GM18517 (cell line): ENCODE results near the gene TUBB2A.
"Not testable (repeated sequence)": the region's sequence is repeated elsewhere in the genome, so short reads cannot be mapped to it uniquely, and the experiment has no call there.

Source experiments
- ATAC-seq: cut with Tn5 transposase; IDR thresholded peaks from one replicate; pipeline ENCODE4 v1.9.1; 2021; ENCODE audit warnings: mild to moderate bottlenecking, moderate library complexity; ENCODE audit not compliant: unreplicated experiment

TUBB2A gene

DNA sequence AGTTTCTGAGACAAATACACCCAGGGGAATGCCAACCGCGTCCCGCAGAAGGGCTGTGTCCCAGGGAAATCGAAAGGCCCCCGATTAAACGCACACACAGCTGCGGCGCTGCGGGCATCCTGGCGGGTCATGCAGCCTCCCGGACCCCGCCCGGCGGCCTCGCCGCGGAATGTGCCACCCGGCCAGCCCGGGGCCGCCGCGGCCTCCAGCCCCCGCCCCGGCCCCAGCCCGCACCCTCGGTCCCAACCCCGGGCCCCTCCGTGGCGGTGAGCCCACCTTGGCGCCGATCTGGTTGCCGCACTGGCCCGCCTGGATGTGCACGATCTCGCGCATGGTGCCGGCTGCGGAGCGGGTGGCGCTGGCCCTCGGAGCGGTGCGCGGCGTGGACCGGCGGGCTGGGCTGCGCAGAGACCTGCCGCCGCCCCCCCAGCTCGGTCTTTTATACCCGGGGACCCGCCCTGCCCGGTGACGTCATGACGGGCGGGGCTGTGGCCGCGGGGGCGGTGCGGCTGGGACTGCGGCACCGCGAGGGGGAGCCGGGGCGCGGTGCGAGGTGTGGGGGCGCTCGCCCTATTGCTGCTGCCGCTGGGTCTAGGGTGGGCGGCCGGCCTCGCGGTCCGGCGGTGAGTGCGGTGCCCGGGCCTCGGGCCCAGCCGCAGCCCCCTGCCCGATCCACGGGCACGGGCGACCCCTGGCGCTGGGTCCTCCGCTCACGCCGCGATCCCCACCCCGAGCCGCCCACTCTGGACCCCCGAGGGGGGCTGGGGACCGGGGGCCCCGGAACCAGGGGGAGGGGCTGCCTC lies at the start of gene TUBB2A:
TUBB2A (minus strand) TSS at position 414 of the 803 bp plus-strand sequence; CDS start at position 333, 81 bp downstream.
- no peak for ATAC-seq

DNA sequence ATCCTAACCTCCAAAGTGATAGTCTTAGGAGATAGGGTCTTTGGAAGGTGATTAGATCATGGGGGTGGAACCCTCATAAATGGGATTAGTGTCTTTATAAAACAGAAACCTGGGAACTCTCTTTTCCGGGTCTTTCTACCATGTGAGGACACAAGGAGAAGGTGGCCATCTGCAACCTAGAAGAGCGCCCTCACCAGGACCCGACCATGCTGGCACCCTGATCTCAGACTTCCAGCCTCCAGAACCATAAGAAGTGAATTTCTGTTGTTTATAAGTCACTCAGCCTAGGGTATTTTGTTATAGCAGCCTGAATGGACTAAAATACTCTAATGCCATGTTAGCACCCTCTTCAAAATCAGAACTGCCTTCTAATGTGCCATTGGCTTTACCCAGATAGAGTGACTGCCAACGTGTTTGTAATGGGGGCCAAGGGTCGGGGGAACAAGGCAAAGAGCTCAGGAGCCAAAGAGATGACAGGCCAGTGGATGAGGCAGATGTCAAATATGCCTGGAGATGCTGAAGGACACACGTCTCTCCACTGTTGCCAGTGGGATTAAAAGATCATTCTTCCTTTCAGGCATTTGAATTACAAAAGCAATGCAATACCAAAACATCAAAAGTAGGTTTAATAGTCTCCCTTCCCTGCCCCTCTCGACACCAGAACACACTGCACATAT lies 49.1 kb upstream of the TUBB2A start:
- no peak for ATAC-seq

DNA sequence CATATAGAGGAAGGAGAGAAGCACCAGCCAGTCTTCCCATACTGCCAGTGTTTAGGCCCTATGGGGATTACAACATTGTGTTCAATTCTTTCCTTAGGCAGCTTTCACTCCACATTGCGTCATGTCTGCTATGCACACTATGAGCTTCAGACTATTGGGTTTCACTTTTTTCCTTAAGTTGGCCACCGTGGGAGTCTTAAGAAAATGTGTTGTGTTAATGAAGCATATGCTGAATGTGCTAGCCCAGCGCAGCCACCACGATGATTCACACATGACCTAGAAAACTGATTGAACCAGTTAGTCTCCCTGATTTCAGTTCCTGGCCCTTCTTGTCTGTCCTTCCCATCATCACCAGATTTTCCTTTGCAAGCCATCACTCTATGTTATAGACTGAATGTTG lies 48.6 kb upstream of the TUBB2A start:
- no peak for ATAC-seq

DNA sequence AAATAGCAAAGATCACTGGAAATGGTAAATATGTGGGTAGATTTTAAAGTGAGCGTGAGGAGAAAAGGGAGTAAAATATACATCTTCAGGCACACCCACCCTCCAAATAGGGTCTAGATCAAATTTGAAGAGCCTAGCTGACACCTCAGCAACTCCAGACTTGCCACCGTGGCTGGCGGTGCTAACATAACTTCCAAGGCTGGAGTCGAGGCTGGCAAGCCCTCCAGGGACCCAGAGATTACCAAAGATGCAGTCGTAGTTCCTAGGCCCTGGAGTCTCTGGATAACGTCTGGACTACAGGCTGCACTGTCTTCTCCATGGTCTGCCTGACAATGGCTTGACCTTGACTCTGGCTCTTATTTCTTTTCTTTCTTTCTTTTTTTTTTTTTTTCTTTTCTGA lies 47.6 kb upstream of the TUBB2A start:
- ATAC-seq, result no peak

DNA sequence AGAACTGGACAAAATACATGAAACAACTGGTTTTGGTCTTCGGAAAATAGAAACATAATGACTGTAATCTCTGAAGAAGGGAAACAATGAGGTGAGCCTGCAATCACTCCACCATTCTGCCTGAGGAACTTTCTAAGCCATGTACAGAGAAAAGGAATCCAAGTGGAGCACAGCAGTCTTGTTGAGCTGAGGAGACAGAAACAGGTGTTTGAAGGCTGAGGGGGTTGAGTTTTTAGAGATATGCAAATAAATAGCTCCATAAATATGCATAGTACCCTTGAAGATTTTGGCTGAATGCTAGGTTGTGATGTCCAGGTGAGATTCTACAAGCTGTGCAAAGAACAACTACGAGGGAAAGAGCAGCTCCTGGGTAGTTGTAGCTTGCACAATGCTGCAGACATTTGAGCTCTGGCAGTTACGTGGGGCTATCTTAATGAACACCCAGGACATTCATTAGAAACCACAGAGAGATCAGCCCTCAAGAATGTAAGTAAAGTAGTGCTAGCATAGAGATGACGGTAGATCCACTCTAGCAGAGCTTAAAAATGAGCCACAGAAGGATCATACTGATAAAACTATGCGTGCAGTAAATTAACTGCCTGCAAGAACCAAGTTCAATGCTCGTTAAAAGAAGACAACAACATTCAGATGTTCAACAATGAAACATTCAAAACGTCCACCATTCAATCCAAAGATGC lies 45.8 kb upstream of the TUBB2A start:
- ATAC-seq, result no peak

DNA sequence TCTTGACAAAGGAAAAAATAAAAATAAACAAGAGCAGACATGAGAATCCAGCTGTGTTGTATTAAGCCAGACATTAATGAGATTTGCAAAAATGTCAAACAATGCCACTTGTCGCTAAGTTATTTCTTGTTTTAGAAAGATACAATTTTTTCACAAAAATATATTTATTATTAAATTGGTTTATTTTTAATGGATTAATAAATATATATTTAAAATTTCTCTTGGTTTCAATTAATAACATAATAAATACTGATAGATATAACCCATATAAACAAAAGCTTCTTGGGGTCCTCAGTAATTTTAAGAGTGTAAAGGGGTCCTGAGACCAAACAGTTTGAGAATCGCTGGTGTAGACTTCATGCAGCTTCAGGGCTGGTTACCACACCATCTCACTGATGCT lies 44.0 kb upstream of the TUBB2A start:
- no peak for ATAC-seq

DNA sequence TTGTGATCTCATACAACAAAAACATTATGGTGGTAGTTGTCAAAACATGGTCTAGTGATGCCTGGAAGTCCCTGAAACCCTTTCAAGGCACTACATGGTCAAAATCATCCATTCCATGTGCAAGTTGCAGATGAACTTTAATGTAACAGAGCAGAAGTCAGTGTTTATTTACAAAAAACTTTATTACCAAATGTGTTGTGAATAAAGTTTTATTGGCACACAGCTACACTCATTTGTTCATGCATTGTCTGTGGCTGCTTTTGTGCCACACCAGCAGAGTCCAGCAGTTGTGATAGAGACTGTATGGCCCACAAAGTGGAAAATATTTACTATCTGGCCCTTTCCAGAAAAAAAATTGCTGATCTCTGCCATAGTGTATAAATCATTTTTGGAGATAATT lies 43.3 kb upstream of the TUBB2A start:
- ATAC-seq, result no peak

DNA sequence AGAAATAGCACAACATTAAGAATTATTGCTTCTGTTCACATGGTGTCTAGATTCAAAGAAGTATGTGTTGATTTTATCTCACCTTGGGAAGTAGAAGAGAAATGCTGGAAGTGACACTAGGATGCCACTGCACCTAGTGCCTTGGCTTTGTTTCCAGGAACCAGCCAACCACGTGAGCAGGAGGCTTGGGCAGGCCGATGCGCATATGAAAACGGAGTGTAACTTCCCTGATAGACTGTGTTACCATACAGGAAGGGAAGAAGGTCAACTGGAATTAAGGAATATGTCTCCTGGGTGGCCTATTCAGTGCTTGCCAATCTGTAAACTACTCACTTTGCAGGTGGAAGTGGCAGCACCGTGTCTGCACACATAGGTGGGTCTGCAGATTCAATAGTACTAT lies 42.0 kb upstream of the TUBB2A start:
- no peak for ATAC-seq

DNA sequence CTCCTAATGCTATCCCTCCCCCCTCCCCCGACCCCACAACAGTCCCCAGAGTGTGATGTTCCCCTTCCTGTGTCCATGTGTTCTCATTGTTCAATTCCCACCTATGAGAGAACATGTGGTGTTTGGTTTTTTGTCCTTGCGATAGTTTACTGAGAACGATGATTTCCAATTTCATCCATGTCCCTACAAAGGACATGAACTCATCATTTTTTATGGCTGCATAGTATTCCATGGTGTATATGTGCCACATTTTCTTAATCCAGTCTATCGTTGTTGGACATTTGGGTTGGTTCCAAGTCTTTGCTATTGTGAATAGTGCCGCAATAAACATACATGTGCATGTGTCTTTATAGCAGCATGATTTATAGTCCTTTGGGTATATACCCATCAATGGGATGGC lies 40.4 kb upstream of the TUBB2A start:
- not testable (repeated sequence) for ATAC-seq

DNA sequence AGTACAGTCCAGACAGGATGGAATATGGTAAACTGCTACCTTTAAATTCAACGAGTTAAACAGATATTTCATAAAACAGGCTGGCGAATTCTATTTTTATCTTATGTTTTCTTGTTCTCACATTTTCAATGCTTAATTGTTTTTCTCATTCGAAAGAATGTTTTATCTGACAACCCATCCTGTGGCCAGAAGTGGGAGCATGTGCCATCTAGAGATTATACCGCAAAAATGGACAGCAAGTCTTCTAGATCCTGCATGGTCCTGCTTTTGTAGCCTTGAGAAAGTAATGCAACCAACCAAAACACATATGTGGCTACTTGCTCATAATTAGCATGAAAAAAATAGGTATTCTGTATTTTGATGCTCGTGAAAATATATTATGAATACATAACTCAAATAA lies 39.4 kb upstream of the TUBB2A start:
- no peak for ATAC-seq

DNA sequence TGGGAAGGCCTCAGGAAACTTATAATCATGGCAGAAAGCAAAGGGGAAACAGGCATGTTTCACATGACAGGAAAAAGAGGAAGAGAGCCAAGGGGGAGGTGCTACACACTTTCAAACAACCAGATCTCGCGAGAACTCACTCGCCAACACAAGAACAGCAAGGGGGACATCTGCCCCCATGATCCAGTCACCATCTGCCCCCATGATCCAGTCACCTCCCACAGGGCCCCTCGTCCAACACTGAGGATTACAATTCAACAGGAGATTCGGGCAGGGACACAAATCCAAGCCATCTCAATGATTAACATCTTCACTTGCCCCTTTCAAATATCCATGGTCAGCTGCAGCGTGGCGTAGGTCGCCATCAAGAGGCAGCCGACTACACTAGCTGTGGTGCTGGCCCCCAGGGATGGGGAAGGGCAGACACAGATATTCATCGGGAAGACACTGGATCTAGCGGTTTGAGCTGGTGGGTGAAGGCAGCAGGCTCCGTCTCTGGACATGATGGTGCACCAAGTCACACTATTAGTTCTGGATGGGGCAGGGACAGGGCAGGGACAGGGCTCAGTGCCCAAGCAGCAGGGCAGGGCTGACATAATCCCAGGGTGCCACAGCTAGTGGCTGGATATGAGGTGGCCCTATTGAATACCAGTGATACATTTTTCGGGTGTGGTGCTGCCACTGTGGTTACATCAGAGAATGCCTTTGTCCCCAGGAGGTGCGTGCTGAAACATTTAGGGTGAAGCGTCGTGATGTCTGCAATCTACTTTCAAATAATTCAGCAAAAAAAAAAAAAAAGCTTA lies 38.6 kb upstream of the TUBB2A start:
- no peak for ATAC-seq

DNA sequence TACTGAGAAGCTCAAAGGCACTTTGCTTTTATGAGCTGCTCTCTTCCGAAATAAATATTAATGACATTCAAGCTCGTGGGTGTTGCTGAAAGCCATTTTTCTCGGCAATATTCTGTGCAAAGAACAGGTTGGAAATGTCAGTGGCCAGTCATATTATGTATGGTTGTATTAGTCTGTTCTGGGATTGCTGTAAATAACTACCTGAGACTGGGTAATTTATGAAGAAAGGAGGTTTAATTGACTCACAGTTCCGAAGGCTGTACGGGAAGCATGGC lies 38.0 kb upstream of the TUBB2A start:
- no peak for ATAC-seq

DNA sequence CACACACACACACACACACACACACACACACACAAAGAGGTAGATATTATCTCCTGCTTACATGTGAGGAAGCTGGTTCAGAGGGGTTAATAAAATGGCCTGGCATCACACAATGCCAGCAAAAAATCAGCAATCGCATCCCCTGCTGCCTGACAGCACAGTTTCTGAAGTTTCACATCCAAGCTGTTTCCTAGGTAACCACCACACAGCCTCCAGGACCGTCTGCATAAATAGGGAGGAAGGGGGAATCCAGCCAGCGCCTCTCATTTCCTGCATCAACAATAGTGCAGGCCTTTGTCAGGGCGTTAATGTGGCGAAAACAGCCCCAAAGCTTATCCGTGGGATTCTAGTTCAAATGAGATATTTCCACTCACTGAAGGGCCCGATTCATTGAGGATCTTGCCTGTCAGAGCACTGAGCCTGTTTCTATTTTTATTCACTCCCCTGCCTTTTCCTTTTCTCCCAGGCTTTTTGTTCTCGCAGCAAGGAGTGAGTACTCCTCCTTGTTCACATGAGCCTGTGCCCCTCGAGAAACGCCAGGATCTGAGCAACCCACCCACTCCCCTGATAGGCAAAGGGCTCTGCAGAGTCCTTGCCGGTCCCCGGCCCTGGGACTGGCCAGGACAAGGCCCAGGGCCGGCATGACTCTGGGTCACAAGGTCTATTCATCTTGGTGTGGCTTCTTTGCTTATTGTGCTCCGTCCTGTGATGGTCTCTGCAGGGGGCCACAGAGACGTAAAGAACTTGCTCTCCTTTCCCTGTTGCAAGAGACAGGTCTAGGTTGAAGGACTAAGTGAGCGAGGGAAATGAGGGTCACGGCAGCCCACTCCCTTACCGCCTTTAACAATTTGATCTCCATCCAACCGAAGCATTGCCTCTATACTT lies 37.4 kb upstream of the TUBB2A start:
- no peak for ATAC-seq

DNA sequence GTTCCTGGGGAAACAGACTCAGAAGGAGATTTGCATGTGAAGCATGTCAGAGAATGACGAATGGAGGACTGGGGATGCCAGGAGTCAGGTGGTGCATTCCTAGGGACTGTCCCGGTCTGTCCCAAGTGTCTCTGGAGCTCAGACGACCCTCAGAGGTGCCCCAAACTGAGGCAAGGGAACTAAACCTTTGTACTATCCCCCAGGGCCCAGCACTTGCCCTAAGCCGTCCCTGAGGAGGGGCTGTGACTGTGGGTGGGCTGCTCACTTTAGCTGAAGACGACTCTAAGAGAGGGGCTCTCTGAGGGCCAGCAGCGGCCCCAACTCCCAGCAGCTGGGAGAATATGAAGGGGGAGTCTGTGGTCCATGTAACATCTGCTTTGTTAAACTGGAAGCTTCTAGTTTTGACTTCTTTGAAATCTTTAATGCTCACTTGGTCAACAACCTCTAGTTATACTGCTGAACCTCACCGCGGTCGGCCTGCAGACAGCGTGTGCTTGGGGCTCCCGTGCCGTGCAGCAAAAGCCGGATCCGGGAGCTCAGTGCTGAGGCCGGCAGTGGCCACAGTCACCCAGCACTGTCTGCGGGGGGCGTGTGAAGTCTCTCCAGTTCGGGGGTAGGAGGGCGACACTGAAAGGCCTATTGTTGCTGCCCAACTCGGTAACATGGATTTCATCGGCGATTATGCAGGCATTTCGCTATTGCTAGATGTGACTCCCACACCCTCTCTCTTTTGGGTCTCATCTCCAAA lies 35.9 kb upstream of the TUBB2A start:
- ATAC-seq, result no peak

DNA sequence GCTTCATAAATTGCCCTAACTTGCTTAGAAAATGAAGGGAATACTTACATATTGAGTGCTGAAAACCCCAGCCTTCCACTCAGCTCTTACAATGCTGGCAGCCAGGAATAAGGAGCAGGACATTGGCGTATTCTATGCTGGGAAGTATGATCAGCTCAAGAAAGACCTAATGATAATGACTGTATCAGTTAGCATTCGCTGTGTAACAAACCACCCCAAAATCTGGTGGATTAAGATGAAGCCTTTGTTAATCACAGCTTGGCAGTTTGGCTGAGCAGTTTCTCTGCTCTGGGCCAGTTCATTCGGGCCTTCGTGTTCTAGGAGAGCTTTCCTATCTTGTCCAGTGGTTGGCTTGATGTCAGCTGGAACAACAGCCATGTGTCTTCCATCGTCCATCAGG lies 33.4 kb upstream of the TUBB2A start:
- ATAC-seq, result no peak

DNA sequence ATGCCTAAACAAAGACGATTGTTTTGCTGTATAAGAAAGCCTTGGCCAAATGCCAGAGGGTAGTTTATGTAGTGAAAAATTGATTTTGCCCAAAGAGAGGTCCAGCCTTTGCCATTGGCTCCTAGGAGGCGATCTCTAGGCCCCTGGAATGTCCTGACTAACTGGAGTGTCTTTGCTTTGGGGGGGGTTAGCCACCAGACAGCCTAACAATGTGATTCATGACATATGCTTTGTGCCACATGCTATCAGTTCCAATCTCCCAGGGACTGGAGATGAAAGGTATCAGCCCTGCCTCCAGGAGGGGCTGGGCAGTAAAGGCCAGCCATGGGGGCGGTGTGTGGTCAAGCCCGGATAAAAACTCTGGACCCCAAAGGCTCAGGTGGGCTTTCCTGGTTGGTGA lies 32.7 kb upstream of the TUBB2A start:
- ATAC-seq, result no peak

DNA sequence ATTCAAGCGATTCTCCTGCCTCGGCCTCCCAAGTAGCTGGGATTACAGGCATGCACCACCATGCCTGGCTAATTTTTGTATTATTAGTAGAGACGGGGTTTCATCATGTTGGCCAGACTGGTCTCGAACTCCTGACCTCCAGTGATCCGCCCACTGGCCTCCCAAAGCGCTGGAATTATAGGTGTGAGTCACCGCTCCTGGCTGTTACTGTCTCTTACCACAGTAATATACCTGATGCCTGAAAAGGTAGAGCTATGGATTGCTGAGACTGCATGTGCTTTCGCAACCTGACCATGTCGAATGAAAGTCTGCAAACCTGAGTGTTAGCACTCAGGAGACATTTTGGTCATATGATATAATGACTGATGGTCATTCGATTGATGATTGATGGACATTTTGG lies 31.8 kb upstream of the TUBB2A start:
- not testable (repeated sequence) for ATAC-seq

DNA sequence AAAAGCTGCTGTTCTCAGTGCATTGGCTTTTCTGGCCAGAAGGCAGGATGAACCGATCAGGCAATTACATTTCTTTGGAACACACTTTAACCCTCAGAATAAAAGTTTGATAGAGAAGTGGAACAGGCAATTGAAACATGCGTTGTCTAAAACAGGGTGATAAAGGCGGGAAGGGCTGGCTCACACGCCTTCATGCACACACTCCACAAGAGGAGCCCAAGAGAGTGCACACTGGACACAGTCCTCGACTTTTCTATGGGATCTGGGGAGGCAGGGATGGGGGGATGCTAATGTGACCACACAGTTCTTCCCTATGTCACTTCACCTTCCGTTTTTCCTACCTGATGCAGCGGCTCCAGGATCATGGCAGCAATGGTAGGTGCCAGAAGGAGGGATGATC lies 30.9 kb upstream of the TUBB2A start:
- no peak for ATAC-seq

DNA sequence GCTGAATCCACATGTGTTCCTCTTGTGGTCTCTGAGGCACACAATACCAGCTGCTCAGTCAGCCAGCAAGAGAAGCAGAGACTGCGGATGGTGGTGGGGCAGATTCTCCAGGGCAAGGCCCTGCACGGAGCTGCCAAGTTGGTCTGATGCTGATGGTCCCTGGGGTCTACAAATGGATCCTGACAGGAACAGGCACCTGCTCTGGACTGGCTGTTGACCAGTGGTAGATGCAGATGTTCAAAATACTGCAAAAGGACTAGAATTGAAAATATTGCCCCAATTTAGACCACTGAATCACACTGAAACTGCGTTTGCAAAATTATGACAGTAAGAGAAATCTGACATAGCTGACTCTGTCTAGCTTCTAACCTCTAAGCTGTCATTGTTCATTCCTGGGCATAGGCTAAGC lies 29.6 kb upstream of the TUBB2A start:
- no peak for ATAC-seq

DNA sequence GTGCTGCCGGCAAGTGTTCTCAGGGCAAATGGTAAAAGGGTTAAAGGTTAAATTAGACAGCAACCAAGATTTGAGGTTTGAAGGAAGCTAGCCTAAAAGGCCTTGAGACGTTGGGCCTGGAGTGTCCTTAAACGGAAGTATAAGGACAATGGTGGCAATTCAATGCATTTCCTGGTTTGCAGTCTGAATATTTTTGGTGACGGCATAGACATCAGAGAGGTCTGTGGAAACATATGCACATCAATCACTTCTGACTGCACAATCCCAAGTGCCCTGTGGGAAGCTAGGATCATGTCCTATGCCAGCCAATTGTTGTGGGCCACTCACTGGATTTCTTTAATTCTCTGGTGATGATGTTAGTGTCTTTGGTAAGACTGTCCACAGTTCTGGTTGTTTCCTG lies 25.7 kb upstream of the TUBB2A start:
- no peak for ATAC-seq
